ENCODE measurements around the gene MAP3K5.

GRCh38 chr6:136750696-136751521 is 41.4 kb downstream of the MAP3K5 start:
- TF ChIP-seq CTCF (conservative IDR thresholded peaks at IDR 0.05 in 1 of 2, IDR thresholded peaks at IDR 0.05 in 1 of 2; ENCODE audit: low read depth in 1 of 2, low read length in 2 of 2), result no peak
- TF ChIP-seq EZH2 (IDR thresholded peaks at IDR 0.05; ENCODE audit: low read length, missing control alignments), result no peak
